Nucleus accumbens (tissue), 56 donors: ENCODE data around the gene GRIN2A.
"Not testable (repeated sequence)": the region's sequence is repeated elsewhere in the genome, so short reads cannot be mapped to it uniquely, and the experiment has no call there.

Experiments used
- DNase-seq, 56 donors: peaks; one replicate each; lab custom pipeline; 2025; lab: John Stamatoyannopoulos, UW

The GRIN2A gene

DNA sequence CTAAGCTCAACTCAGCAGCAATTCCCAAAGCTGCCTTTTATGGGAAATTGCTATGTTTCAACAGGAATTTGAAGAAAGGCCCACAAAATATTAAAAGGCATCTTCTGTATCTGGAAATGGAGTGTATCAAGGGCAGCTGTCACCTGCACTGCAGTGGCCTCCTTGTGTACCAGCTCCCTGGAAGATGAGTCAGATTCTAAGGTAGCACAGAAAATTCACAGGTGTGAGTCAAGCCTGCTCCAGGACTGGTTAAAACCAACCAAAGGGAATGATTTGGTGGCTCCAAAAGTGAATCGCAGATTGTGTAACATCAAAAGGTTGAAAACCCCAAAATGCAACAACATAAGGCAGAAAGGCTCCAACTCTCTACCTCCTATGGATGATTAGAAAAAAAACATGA, 296.4 kb downstream of the GRIN2A start:
- DNase-seq: no peak

DNA sequence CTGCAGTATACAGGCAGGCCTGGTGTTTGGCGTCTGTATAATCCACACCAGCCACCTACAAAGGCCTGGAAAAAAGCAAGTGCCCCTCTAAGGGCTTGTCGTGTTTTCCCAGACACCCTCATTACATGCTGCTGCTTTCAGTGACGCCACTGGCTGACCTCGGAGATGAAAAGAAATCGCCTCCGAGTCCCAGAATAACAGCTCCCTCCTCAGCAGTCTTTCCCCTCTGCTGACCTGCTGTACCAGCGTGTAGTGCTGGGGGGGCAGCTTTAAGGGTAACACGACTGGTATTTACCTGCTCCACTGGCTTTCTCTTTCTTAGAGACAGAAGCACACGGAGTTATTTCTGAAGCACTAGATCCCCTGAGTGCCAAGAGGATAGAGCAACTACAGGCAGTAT, 296.8 kb downstream of the GRIN2A start:
- peak in 4 of 56 donors; percentile 3 to 10 (median 6) for DNase-seq

DNA sequence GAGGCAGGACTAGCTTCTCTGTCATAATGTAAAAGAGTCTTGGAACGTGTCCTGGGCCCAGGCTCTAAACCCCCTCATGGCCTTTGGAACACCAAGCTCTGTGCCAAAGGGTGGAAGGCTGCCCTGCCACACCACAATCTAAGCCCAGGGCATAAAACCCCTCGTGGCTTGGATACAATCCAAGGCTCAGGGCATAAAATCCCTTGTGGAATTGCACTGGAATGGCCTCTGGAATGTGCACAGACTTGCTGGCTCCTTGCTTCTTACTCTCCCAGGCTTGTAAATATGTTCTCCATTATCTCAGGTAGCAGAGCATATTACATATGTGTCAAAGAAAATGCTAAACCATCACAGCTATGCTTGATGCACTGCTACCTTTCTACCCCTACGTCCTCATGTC, 306.2 kb downstream of the GRIN2A start:
- not testable (repeated sequence) for DNase-seq

DNA sequence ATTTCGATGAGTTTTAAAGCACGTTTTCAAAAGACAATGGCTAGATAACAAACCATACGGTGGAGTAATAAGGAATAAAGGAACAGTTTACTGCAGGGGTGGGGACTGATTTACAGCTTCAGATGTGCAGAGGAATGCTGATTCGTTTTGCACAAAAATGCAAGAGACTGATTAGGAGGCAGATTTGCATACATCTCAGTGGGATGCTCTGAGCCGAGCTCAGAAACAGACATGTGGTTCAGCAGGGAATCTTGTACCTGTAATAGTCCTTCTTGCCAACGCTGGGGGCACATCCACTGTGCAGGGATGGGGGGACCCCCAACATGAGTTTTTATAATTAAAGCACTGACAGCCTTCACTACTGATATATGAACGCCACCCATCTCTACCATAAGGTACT, 308.0 kb downstream of the GRIN2A start:
- no peak for DNase-seq

DNA sequence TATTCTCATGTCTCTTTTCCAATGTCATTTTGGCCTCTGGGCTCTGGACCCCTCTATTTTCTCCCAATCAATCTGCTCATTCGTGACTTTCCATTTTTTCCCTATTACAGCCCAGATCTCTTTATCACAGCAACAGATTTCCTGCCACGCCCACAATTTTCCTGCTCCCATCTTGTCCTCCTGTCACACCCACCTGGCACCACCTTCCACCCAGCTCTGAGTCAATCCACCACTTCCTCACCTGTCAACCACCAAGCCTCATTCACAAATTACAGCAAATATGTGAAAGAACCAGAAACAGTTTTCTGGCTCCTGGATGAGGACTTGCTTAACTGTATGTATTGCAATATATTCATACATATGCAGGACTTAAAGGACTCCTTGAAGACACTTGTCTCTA, 311.3 kb downstream of the GRIN2A start:
- DNase-seq: peak in 8 of 56 donors; percentile 3 to 24 (median 7)

DNA sequence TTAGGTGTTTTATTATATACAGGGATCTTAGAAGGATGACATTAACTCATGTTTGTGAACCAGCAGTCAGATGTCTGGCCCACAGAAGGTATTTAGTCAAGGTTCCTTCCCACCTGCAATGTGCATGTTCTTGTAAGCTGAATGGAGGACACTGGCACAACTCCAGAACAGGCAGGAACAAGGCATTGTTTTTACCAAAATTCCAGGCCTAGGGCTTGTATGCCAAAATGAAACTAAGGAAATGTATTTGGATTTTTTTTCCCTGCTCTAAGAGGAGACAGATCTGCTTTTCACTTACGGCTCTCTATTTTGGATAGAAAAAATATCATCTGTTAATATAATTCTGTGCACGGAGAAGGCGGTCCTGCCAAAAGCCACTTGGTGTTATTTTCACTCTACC, 312.5 kb downstream of the GRIN2A start:
- no peak for DNase-seq

DNA sequence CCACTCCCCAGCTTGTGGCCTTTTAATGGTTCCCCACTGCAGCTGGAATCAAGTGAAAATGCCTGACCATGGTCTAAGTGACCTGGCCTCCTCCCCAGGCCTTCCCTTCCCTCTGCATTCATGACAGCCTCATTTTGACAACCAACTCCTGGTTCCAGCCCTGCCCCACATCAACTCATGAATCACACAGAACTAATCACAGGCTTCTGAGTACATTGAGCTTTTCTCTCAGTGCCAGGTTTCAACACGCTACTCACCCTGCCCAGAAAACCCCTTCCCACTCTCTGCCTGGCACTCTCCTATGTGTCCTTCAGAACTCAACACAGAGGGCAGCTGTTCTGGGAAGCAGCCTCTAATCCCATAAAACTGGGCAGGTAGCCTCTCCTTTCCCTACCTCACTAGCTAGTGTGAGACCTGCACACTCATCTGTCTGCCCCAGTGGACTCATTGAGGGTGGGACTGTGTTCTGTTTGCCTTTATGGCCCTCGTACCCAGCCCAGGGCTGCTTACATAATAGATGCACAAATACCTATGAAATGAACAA, 313.6 kb downstream of the GRIN2A start:
- no peak for DNase-seq

DNA sequence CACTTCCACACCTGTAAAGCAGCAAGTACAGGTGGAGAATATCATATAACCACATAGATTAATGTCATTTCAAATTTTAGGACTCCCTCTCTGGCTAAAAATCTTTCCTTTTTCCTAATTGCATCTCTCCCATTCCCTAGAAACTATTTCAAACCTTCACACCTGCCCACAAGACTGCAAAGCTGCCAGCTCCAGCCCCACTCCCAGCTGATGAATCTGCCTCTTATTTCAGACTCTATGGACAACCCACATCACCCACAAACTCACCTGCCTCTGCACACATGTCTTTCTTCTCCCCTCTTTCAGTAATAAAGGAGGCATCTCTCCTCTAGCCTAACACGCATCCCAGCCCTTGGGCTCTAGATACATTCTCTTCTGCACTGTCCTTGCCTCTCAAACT, 315.1 kb downstream of the GRIN2A start:
- no peak for DNase-seq

DNA sequence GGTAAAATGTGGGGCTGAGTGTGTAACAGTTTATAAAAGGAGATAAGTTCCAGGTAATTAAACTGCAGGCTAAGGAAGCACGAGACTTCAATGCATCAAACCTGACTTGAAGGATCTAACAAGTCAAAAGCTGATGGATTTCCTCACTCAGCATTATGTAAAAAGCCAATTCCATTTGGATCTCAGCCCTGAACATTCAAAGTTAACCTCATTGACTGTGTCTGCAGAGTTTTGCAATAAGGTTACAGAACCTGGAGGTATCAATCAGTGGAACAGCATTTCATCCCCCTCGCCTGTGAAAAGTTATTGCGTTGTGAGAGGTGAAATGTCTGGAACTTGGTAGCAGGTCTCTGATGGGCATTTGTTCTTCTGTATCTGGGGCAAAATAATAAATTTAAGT, 317.8 kb downstream of the GRIN2A start:
- DNase-seq: no peak

DNA sequence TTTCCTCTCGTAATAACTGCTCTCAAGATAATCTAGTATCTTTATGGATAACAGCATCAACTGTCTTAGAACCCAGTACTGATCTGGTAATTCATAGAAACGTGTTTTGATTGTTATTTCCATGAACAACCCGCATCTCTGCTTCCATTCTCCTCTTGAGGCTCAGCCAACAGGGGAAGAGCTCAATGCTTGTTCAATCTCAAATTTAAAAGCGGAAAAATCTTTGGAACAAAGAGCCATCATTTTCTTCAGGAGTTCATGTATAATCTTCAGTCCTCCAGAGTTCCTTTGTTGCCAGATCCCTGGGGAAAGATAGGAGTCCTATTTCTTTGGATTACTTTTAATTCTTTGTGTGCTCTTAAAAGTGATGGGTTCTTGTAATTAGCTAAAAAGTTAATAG, 319.9 kb downstream of the GRIN2A start:
- no peak for DNase-seq

DNA sequence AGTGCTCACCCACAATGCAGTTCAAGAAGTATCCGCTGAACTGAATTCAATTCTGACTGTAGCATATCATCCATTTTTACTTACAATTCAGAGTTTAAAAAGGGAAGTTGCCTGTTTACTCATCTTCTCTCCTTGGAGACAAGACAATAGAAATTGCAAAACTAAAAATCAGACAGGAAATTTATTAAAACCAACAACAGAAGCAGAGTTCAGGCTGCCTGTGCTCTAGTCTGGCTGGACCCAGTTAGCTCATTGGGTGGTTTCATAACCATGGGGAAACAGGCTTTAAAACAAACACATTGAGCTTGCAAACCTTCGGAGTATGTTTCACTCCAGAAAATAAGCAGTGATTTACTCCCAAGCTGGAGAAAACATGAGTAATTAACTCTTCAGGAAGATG, 321.4 kb downstream of the GRIN2A start:
- no peak for DNase-seq

DNA sequence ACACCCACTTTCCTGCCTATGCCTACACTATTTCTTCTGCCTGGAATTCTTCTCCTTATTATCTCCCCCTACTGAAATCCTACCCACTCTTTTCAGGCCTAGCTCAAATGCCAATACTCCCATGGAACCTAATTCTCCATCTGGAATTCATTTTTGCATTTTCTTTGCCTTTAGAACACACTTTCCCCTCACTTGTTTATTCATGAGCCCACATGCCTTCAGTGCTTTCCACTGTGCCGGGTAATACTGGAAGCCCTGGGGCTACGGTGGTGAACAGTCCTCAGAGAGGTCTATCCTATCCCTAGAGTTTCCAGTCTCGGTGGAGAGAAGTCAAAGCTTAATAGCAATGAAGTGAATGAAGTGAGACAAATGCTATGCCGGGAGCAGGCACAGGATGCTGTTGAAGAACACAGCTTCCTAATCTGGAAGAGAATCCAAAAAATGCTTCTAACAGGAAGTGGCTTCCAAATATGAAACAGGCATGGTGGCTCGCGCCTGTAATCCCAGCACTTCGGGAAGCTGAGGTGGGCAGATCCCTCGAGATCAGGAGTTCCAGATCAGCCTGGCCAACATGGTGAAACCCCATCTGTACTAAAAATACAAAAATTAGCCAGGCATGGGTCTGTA, 322.4 kb downstream of the GRIN2A start:
- no peak for DNase-seq

DNA sequence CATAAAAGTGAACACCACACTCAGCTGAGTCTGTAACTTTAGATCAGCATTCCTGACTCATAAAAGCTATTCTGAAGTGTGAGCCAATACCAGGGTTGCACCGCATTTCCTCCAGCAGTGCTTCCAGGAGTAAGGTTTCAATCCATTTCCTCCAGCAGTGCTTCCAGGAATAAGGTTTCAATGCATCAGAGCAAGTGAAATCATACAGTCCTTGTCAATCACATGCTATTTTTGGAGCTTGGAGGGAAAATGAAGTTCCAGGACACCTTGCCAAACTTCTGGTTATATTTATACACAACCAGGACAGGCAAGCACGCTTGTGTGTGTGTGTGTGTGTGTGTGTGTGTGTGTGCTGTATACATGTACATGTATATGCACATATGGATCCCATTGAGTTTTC, 327.6 kb downstream of the GRIN2A start:
- no peak for DNase-seq

DNA sequence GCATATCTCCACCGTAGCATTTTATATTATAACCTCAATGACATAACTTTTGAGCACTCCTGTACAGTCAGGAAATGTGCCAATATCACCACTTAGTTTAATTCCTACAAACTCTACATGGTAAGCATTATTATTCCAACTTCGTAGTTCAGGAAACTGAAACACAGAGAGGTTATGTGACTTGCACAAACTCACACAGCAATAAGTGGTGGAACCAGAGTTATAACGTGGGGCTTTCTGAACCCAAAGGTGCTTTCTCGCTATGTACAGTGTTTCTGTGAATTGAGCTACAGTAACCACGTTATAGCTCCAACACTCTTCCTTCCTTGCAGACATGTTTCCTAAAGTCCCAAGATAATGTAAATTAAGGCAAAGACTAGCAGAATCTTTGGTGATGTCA, 330.2 kb downstream of the GRIN2A start:
- no peak for DNase-seq

DNA sequence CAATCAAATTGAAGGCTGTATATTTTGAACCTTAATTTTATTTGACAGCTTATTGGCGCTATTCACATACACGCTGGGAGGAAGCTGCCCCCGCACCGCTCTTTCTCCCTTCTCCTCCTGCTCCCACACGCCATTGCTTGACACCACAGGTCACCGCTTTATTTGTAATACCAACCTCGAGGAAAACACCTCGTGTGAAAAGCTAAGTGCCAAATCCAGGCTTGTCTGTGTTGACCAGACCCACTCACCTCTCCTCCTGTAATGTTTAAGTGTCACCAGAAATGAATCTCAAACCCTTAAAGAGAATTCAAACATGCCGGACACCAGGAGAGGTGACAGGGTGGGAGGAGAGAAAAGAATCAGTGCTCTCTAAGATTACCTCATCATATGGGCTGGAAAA, 331.4 kb downstream of the GRIN2A start:
- peak in 1 of 56 donors; percentile 6 for DNase-seq

DNA sequence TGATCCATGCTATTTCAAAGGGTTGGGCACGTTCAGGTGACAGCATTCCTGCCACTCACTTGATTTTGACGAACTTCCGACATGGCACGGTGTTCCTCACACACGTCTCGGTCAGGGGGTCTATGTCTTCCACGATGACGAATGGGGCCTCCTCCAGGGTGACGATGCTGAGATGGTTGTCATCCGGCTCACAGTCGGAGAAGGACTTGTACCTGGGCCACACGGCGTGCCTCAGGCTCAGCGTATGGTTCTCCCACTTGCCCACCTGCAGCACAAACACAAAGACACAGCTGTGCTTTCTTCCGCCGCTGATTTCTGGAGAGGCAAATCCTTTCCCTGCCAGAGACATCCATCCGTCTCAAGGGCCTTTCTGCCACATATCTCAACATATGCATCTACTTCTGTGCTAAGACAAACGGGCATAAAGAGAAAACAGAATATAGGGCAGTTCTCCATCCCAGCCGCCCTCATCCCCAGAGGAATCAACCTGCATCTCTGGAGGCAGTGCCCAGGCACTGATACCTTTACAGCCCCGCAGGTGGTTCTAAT, 332.5 kb downstream of the GRIN2A start:
- no peak for DNase-seq

DNA sequence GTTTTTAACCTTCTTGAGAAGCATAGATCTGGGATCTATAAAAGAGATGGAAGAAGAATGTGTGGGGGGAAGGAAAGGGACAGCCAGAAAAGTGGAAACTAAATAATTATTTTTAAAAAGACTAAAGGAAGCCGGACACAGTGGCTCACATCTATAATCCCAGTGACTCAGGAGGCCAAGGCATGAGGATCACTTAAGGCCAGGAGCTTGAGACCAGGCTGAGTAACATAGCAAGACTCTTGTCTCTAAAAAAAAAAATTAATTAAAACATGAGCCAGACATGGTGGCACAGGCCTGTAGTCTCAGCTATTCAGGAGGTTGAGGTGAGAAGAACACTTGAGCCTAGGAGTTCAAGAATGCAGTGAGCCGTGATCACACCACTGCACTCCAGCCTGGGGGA, 335.1 kb downstream of the GRIN2A start:
- no peak for DNase-seq

DNA sequence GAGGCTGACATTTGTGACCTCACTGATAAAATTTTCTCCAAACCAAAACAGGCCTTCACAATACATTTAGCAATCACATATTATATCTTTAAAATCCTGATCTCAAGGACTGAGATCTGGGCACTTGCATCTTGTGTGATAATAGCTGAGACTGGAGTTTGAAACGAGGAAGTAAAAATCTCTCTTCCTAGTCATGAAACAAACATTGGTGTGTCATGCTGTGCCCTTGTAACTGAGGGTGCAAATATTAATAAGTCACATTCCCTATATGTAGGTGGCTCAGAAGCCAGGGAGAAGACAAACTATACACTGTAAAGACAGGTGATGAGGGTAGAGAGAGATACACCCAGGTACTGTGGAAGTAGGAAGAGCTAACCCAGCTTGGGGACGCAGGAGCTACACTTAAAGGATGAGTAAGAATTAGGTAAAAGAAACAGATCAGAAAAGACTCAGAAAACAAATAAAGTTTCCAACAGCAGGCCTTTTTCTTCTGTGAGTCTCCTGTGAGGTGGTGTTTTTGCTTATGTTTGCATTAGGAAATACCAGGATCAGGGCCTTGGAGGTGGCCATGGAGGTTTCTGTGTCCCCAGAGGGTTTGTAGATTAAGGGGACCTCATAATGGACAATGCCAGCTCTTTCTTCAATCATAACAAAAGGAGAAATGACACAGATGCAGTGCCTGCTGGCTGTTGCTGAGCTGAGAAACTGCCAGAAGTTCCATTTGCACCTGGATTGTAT, 335.7 kb downstream of the GRIN2A start:
- no peak for DNase-seq

DNA sequence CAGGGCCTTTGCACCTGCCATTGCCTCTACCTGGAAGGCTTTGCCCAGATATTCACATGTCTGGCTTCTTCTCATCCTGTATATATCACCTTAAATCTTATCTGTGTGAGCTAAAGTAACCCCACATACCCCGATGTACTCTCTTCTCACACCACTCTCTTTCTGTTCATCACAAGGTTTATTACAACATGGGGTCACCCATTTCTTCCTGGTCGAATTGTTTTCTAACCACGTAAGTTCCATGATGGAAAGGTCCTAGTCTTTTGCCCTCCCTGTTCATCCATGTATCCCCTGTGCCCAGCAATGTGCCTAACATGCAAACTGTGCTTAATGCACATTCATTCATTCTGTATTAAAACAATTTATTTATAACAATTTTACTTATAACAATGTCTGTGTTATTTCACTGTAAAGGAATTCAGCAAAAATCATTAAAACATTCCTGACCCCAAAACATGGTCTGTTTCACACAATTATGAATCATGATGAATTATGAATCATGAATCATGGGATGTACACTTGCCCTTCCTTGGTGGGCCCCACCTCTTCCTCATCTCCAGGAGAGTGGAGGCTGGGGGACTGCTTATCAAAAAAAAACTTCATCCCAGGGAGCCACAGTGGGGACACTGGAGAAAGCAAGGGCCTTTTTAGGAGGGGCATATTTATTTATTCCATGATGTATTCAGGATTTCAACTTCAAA, 336.4 kb downstream of the GRIN2A start:
- no peak for DNase-seq

DNA sequence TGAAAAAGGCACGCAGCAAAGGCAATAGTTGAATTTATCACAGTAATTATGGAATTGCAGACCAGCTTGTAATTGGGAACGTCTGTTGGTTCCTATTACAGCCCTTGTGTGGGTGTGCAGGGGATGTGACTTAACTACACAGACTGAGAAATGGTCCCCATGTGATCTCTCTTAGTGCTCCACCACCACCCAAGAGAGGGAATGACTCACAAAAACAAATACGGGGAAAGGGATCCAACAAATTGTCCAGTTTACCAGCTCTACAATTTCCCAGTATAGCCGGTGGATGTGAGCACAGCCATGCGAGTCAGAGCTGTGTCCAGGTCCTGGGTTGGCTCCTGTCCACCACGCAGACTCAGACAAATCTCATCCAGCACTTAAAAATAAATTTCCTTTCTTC, 337.9 kb downstream of the GRIN2A start:
- no peak for DNase-seq

DNA sequence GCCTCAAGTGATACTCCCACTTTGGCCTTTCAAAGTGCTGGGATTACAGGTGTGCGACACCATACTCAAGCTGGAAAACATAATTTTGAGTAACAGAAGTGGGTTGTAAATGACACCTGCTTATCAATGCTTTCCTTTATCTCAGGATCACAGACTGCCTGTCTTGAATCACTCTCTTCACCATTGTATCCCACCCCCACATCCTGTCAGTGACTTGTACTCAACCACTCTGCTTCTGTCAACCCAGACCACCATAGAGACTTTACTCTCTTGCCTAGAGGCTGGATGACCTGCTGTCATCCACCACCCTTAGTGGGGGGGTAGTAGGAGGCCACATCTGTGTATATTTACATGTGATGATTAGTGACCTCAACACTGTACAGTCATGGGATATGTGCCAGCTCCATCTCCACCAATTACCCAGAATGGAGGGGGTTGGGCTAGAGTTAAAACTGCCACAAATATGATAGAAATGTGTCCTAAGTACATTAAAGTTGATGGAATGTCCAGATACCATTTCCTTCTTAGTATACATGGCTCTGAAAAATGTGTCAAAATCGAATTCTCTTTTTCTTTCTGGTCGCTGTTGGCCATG, 338.7 kb downstream of the GRIN2A start:
- no peak for DNase-seq
